ENCODE measurements around the gene OR2AP1.
"Not testable (repeated sequence)": the region's sequence is repeated elsewhere in the genome, so short reads cannot be mapped to it uniquely, and the experiment has no call there.

Gene OR2AP1

GRCh38 chr12:55572168-55572567 lies at the start of gene OR2AP1:
Gene OR2AP1 (plus strand): TSS chr12:55572468. CDS start chr12:55574415, 1,947 bp downstream.
- FAIRE-seq = no peak

- FAIRE-seq = not testable (repeated sequence)
Observed at GRCh38 chr12:55548235-55548634, 24.0 kb upstream of the OR2AP1 start.

- FAIRE-seq = no peak
Observed at GRCh38 chr12:55548756-55549155, 23.5 kb upstream of the OR2AP1 start.

GRCh38 chr12:55549302-55549701 lies 23.0 kb upstream of the OR2AP1 start, which contains the start of gene OR6C4:
Gene OR6C4 (plus strand): TSS chr12:55549602. CDS start chr12:55551227, 1,625 bp downstream.
- no peak for FAIRE-seq

GRCh38 chr12:55554296-55554695 lies 18.0 kb upstream of the OR2AP1 start:
- no peak for FAIRE-seq

GRCh38 chr12:55570060-55570459 lies 2.2 kb upstream of the OR2AP1 start:
- not testable (repeated sequence) for FAIRE-seq

GRCh38 chr12:55570689-55571088 lies 1.6 kb upstream of the OR2AP1 start:
- FAIRE-seq = not testable (repeated sequence)

- no peak for FAIRE-seq
Observed at GRCh38 chr12:55582066-55582465, 9.8 kb downstream of the OR2AP1 start.

- FAIRE-seq = no peak
Observed at GRCh38 chr12:55585817-55586216, 13.5 kb downstream of the OR2AP1 start.

GRCh38 chr12:55590152-55590551 lies 17.9 kb downstream of the OR2AP1 start:
- not testable (repeated sequence) for FAIRE-seq

GRCh38 chr12:55607821-55608594 lies 35.7 kb downstream of the OR2AP1 start:
- FAIRE-seq = no peak

GRCh38 chr12:55610598-55610997 lies 38.3 kb downstream of the OR2AP1 start:
- no peak for FAIRE-seq

GRCh38 chr12:55612646-55613045 lies 40.4 kb downstream of the OR2AP1 start:
- FAIRE-seq = no peak

- FAIRE-seq = no peak
Observed at GRCh38 chr12:55614764-55615163, 42.5 kb downstream of the OR2AP1 start.

- FAIRE-seq = peak; percentile 99
Observed at GRCh38 chr12:55619354-55620138, 47.3 kb downstream of the OR2AP1 start.

GRCh38 chr12:55624056-55624455 lies 51.8 kb downstream of the OR2AP1 start:
- FAIRE-seq = no peak
